GM12892 (cell line): Measurements from ENCODE around the gene MICAL2.

Experiments
- POLR2A ChIP-seq: IDR thresholded peaks from 2 replicates; pipeline ENCODE4 v1.6.1; 2011; ENCODE audit warnings: low read depth, low read length, control low read depth
- POLR2AphosphoS5 ChIP-seq: IDR thresholded peaks from 2 replicates; pipeline ENCODE4 v1.6.1; 2011; ENCODE audit warnings: low read depth, low read length, control low read depth
- TAF1 ChIP-seq: IDR thresholded peaks from 2 replicates; pipeline ENCODE4 v1.6.1; 2011; ENCODE audit warnings: low read depth, mild to moderate bottlenecking, control low read depth, low read length, borderline replicate concordance

DNA sequence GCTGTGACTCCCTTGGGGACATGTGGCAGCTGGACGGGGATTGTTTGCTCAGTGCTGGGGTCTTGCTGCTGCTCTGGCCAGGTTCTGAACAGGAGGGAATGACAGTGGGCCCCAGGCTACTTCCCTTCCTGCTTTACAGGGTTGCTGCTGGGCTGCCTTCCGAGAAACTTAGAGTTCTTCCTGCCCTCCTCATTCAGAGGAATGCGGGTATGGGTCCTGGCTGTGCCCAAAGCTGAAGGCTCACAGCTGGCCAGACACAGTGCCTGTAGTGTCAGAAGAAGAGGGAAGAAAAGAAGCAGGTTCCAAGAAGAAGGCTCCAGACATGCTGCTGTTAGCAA lies 158.7 kb downstream of the MICAL2 start:
- TF ChIP-seq POLR2AphosphoS5 (no peak), POLR2A (no peak), TAF1 (no peak)
